ENCODE results near the gene C16orf96. TPM values are rescaled to one million over a fixed set of nuclear protein-coding genes. Genes with fewer than 3 reads are reported as not detected.

C16orf96 gene
- total RNA-seq, 2 donors from 2014 or later: 0.08 to 0.20 TPM

DNA sequence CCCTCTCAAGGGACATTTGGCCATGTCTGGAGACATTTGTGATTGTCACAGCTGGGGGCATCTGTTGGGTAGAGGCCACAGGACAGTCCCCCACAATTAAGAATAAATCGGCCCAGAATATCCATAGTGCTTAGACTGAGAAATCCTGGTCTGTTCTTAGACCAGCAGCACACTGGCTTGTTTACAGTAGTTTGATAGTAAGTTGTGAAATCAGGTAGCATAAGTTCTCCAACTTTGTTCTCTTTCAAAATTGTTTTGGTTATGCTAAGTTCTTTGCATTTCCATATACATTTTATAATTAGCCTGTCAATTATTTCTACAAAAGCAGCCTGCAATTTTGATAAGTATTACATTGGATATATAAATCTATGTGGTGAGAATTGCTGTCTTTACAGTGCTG lies 75.3 kb downstream of the C16orf96 start:
- Mint-ChIP-seq H3K4me3 (no peak overlapping the region), H3K27me3 (no peaks in the 10 kb centered on the region), H3K27ac (no peak overlapping the region), H3K4me1 (peaks cover 11% of the 10 kb centered on the region), H3K36me3 (ENCODE audit: low read depth) (peaks cover 3% of the 10 kb centered on the region)
- DNase-seq: no peak
- no peaks in the 10 kb centered on the region for H3K9me3 ChIP-seq (ENCODE audit: control insufficient read depth, low read length, poor library complexity, severe bottlenecking)
- ATAC-seq: no peak

GRCh38 chr16:4633910-4634635 lies 77.9 kb downstream of the C16orf96 start:
- no peaks in the 10 kb centered on the region for H3K9me3 ChIP-seq (ENCODE audit: control insufficient read depth, low read length, poor library complexity, severe bottlenecking)
- DNase-seq (no peak), ATAC-seq (no peak)
- H3K4me3 Mint-ChIP-seq: no peak overlapping the region
- H3K27ac Mint-ChIP-seq: peak overlapping the region; percentile 24
- H3K27me3 Mint-ChIP-seq: no peaks in the 10 kb centered on the region
- H3K4me1 Mint-ChIP-seq: peaks cover 6% of the 10 kb centered on the region
- peaks cover under 1% of the 10 kb centered on the region for H3K36me3 Mint-ChIP-seq (ENCODE audit: low read depth)

DNA sequence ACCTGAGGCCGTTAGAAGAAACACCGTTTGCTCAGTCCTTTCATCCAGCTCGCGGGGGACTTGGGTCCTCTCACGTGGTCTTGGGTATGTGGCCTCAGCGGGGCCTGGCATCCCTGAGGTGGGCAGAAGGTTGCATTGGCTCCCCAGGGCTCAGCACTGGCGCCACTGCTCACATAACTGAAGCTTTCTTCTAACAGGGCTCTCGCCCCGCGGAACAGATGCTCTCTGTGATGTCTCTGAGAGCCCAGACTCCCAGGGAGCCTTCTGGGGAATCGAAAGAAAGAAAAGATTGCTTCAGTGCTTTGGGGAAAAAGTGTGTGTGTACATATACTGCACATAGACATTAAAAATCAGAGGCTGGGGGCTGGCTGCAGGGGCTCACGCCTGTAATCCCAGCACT lies 78.6 kb downstream of the C16orf96 start:
- no peaks in the 10 kb centered on the region for H3K36me3 Mint-ChIP-seq (ENCODE audit: low read depth)
- no peaks in the 10 kb centered on the region for H3K27me3 Mint-ChIP-seq
- peak overlapping the region; percentile 24 for H3K27ac Mint-ChIP-seq
- DNase-seq: no peak
- no peak overlapping the region for H3K4me3 Mint-ChIP-seq
- H3K9me3 ChIP-seq (ENCODE audit: control insufficient read depth, low read length, poor library complexity, severe bottlenecking): no peaks in the 10 kb centered on the region
- ATAC-seq: no peak
- H3K4me1 Mint-ChIP-seq: peaks cover 4% of the 10 kb centered on the region

- H3K9me3 ChIP-seq (ENCODE audit: control insufficient read depth, low read length, poor library complexity, severe bottlenecking): no peaks in the 10 kb centered on the region
- Mint-ChIP-seq H3K27ac (no peak overlapping the region), H3K36me3 (ENCODE audit: low read depth) (no peaks in the 10 kb centered on the region), H3K4me1 (peaks cover 13% of the 10 kb centered on the region), H3K27me3 (no peaks in the 10 kb centered on the region), H3K4me3 (no peak overlapping the region)
- ATAC-seq (no peak), DNase-seq (no peak)
Observed at GRCh38 chr16:4636196-4636595, 80.1 kb downstream of the C16orf96 start.

DNA sequence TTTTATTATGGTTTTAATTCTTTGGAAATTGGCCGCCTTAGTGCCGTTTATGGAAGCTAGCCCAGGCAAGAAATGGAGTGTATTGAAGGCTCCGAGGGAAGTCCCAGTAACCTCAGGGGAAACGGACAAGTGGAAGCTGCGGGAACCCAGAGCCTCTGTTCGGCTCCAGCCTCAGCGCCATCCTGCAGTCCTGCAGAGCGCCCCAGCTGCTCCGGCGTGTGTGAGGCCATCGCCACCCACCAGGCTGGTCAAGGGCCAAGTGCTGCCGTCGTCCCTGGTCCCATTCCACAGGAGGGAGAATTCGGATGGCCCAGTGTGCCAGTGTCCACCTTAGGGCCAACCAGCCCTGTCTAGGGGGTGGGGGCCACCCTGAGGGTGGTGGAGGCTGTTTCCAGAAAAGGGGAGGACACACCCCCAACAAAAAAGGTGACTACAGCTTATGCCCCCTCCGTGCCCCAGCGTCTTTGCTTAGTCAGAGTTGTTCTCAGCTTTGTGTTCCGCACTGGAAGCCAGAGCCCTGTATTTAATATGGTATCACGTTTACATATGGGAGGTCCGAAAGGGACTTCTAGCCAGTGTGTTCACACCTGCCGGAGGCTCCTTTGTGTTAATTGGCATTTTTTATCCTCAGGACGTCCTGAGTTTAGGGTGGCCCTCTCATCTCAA lies 81.5 kb downstream of the C16orf96 start:
- peak overlapping the region; percentile 41 for H3K27ac Mint-ChIP-seq
- ATAC-seq: no peak

DNA sequence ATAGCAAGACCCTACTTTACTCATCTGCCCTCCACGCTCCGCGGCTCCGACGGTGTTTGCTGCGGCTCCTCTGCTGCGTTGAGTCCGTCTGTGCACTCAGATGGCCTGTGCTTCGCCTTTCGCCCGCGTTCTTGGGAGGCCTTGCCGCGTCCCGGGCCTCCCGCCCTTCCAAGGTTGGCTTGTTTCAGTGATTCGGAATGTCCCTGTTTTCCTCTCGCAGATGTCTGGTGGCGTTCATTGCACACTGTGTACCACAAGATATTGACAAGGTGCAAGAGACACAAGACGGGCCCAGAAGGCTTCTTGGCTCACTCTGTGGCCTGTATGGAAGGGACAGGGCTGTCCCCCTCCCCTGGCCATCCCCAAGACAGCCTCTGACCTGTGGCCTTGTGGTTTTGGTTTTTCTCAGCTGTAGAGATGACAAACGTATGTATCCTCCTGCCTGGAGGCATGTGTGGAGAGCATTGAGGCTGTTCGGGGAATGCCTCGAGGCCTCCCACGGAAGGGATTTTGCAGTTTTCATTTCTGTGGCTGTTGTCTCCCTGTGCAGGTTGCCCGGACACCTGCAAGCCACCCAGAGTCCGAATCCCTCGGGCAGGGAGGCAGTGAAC lies 83.9 kb downstream of the C16orf96 start:
- ATAC-seq: no peak
- H3K4me3 Mint-ChIP-seq: no peak overlapping the region
- peaks cover 15% of the 10 kb centered on the region for H3K4me1 Mint-ChIP-seq
- H3K9me3 ChIP-seq (ENCODE audit: control insufficient read depth, low read length, poor library complexity, severe bottlenecking): no peaks in the 10 kb centered on the region
- peak overlapping the region; percentile 65 for H3K27ac Mint-ChIP-seq
- no peaks in the 10 kb centered on the region for H3K36me3 Mint-ChIP-seq (ENCODE audit: low read depth)
- DNase-seq: no peak
- H3K27me3 Mint-ChIP-seq: no peaks in the 10 kb centered on the region

More for the DNA sequence above, 81.5 kb downstream of the C16orf96 start:
- no peaks in the 10 kb centered on the region for H3K9me3 ChIP-seq (ENCODE audit: control insufficient read depth, low read length, poor library complexity, severe bottlenecking)
- no peak overlapping the region for H3K4me3 Mint-ChIP-seq
- peaks cover 13% of the 10 kb centered on the region for H3K4me1 Mint-ChIP-seq
- DNase-seq: no peak
- no peaks in the 10 kb centered on the region for H3K36me3 Mint-ChIP-seq (ENCODE audit: low read depth)
- no peaks in the 10 kb centered on the region for H3K27me3 Mint-ChIP-seq

DNA sequence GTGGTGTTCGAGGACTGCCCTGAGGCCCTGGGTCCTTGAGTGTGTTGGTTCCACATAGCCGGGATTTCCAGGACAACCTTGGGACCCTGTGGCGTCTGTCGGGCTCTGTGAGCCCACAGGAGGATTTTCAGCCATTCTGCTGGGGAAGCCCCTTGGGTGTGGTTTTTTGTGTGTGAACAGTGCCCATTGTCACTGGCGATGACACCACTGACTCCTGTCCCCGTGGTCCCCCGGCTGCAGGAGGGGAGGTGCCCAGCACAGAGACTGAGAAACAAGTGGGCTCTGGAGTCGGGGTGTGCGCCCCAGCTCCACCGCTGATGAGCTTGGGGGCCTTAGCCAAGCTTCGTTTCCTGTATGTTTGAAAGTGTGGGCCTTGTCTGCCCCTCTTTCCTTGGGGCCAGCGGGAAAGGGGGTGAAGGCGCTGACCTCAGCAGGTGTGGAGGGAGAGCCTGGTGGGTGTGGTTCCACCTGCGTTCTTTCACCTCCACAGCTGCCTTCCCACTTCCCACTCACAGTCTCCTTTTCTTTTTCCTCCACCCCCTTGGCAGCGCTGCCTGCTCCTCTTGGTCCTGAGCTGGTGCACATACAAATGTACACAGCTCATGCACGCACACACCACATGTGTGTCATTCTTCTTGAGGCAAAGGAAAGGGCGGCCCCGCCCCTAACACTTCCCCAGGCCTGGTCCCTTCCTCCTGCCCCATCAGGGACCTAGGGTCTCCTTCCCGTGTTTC lies 84.6 kb downstream of the C16orf96 start:
- H3K27ac Mint-ChIP-seq: peak overlapping the region; percentile 90
- H3K9me3 ChIP-seq (ENCODE audit: control insufficient read depth, low read length, poor library complexity, severe bottlenecking): no peaks in the 10 kb centered on the region
- H3K27me3 Mint-ChIP-seq: no peaks in the 10 kb centered on the region
- H3K4me3 Mint-ChIP-seq: peak overlapping the region; percentile 69
- H3K4me1 Mint-ChIP-seq: peaks cover 19% of the 10 kb centered on the region
- DNase-seq (no peak), ATAC-seq (peak; percentile 39)
- H3K36me3 Mint-ChIP-seq (ENCODE audit: low read depth): no peaks in the 10 kb centered on the region

DNA sequence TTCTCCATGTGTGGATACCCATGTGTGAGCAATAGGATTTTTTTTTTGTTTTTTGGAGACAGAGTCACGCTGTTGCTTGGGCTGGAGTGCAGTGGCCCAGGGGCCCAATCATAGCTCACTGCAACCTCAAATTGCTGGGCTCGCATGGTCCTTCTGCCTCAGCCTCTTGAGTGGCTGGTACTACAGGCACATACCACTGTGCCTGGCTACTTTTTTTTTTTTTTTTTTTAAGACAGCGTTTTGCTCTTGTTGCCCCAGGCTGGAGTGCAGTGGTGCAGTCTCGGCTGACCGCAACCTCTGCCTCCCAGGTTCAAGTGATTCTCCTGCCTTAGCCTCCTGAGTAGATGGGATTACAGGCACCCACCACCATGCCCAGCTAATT lies 85.2 kb downstream of the C16orf96 start:
- H3K4me1 Mint-ChIP-seq: peaks cover 19% of the 10 kb centered on the region
- H3K9me3 ChIP-seq (ENCODE audit: control insufficient read depth, low read length, poor library complexity, severe bottlenecking): no peaks in the 10 kb centered on the region
- no peak for DNase-seq
- H3K27ac Mint-ChIP-seq: peak overlapping the region; percentile 90
- H3K4me3 Mint-ChIP-seq: no peak overlapping the region
- no peaks in the 10 kb centered on the region for H3K36me3 Mint-ChIP-seq (ENCODE audit: low read depth)
- no peaks in the 10 kb centered on the region for H3K27me3 Mint-ChIP-seq
- no peak for ATAC-seq

DNA sequence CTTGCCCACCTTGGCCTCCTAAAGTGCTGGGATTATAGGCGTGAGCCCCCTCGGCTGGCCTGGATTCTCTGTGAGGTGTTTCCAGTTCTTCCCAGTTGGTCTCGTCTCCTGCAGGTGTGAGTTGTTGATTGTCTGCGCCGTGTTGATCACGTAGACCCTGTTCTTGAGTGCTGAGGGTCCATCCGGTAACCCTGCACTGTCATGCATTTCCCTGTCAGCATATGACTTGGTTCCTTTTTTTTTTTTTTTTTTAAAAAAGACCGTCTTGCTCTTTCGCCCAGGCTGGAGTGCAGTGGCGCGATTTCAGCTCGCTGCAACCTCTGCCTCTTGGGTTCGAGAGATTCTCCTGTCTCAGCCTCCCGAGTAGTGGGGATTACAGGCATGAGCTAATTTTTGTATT lies 85.8 kb downstream of the C16orf96 start:
- Mint-ChIP-seq H3K27ac (no peak overlapping the region), H3K4me3 (no peak overlapping the region), H3K36me3 (ENCODE audit: low read depth) (no peaks in the 10 kb centered on the region), H3K4me1 (peaks cover 19% of the 10 kb centered on the region), H3K27me3 (no peaks in the 10 kb centered on the region)
- H3K9me3 ChIP-seq (ENCODE audit: control insufficient read depth, low read length, poor library complexity, severe bottlenecking): no peaks in the 10 kb centered on the region
- DNase-seq: no peak
- no peak for ATAC-seq

DNA sequence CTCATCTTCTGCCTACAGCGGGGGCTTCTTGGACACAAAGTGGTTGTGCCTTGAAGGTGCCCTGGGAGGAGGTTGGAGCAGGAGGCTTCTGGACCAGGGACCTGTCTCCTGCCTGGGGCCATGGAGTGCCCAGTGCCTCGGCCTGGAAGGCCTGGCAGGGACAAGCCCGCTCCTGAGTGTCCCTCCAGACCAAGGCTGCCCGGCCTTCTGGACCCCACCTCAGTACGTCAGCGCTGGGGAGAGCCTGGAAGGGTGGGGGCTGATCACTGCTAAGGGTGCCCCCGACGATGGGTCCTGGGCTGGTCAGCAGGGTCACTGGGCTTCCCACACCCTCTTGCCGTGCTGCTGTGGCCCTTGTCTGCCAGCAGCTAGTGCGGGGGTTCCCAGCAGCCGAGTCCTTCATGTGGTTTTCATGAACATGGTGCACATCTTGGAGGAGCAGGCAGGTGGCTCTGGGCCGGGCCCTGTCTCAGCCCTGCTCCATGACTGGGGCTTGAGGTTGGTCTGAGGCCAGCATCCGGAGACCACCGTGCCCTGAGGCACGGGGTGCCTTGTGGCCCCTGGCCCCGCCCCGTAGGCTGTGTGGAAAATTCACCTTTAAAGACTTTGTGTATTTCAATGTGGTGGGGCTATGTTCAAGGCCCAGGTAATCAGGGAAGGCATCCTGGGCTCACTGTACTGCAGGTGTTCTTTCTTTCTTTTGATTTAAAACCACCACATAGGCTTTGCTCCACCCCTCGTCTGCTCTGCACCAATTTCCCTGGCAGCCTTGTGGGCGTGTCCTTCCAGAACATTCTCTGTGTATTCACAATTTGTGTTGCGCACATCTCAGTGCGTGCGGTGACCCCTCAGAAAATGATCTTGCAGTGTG lies 90.9 kb downstream of the C16orf96 start:
- peaks cover 19% of the 10 kb centered on the region for H3K4me1 Mint-ChIP-seq

DNA sequence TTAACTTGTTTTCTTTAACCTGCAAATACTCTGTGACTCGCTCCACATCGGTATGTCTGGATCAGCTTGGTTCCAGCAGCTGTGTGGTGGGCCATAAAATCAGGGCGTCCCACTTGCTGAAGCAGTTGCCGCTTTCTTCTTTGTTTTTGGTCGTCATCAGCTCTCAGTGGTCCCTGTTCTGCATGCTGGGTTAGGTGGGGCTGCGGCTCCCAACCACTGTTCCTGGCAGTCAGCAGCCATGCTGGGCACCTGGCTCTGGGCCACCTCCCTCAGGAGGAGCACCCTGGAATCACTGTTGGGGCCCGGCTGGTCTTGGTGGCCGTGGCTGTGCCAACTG lies 91.5 kb downstream of the C16orf96 start:
- DNase-seq: no peak
- Mint-ChIP-seq H3K27me3 (no peaks in the 10 kb centered on the region), H3K4me1 (peaks cover 19% of the 10 kb centered on the region), H3K36me3 (ENCODE audit: low read depth) (no peaks in the 10 kb centered on the region), H3K4me3 (no peak overlapping the region), H3K27ac (no peak overlapping the region)
- no peaks in the 10 kb centered on the region for H3K9me3 ChIP-seq (ENCODE audit: control insufficient read depth, low read length, poor library complexity, severe bottlenecking)
- no peak for ATAC-seq

More for the DNA sequence above, 90.9 kb downstream of the C16orf96 start:
- Mint-ChIP-seq H3K27ac (no peak overlapping the region), H3K27me3 (no peaks in the 10 kb centered on the region), H3K36me3 (ENCODE audit: low read depth) (no peaks in the 10 kb centered on the region), H3K4me3 (no peak overlapping the region)
- ATAC-seq (peak; percentile 39), DNase-seq (no peak)
- H3K9me3 ChIP-seq (ENCODE audit: control insufficient read depth, low read length, poor library complexity, severe bottlenecking): no peaks in the 10 kb centered on the region

DNA sequence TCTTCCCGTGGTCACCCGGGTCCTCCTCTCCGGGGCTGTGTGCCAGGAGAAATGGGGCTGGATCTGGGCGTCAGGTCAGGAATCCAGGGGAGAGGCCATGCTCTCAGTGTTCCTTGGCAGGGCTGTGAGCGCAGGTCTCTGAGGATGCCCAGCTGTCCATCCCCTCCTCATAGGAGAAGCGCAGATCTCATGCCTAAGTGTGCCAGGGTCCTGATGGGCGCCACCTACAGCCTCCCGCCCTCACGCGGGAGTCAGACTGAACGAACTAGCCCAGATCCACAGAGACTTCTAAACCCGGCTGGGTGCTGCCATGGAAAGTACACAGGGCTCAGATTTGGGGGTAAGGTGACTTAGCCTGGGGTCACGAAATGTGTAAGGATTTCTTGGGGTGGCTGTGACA lies 92.8 kb downstream of the C16orf96 start:
- no peaks in the 10 kb centered on the region for H3K27me3 Mint-ChIP-seq
- no peaks in the 10 kb centered on the region for H3K36me3 Mint-ChIP-seq (ENCODE audit: low read depth)
- peaks cover 17% of the 10 kb centered on the region for H3K4me1 Mint-ChIP-seq
- no peak for DNase-seq
- H3K4me3 Mint-ChIP-seq: no peak overlapping the region
- H3K9me3 ChIP-seq (ENCODE audit: control insufficient read depth, low read length, poor library complexity, severe bottlenecking): no peaks in the 10 kb centered on the region
- ATAC-seq: no peak
- H3K27ac Mint-ChIP-seq: peak overlapping the region; percentile 56
